ENCODE results near the gene TNFRSF12A. TPM values are rescaled to one million over a fixed set of nuclear protein-coding genes. Genes with fewer than 3 reads are reported as not detected.

The TNFRSF12A gene
- total RNA-seq, 1 donor from 2014 or later = 0.47 TPM

GRCh38 chr16:3028716-3029319, 8.7 kb downstream of the TNFRSF12A start:
- ChIA-PET CTCF (interaction anchor here (0.5 to 9.0 kb wide), 13 partner anchors 8 to 154 kb away, joined by 3 to 87 read pairs (median 4); partner anchors contain the start of genes TNFRSF12A and ZNF213), POLR2A (interaction anchor here (0.6 to 2.4 kb wide), 11 partner anchors 9 to 348 kb away, joined by 3 to 23 read pairs (median 4); partner anchors contain the start of genes TNFRSF12A and ZNF213)
- Mint-ChIP-seq H3K27ac (no peak overlapping the region), H3K36me3 (ENCODE audit: low read depth) (peaks cover 21% of the 10 kb centered on the region), H3K27me3 (peaks cover 31% of the 10 kb centered on the region), H3K4me3 (no peak overlapping the region), H3K4me1 (peaks cover 19% of the 10 kb centered on the region), H3K9me3 (no peaks in the 10 kb centered on the region)
- intact Hi-C loops (cut with micrococcal nuclease) = loop anchor here (1.0 to 2.0 kb wide), 2 partner anchors 26 to 30 kb away; no protein-coding TSS in a partner anchor
- no peak for DNase-seq
- TF ChIP-seq CTCF (IDR thresholded peaks at IDR 0.05) = no peak
- ATAC-seq (ENCODE audit: low read depth) = no peak

DNA sequence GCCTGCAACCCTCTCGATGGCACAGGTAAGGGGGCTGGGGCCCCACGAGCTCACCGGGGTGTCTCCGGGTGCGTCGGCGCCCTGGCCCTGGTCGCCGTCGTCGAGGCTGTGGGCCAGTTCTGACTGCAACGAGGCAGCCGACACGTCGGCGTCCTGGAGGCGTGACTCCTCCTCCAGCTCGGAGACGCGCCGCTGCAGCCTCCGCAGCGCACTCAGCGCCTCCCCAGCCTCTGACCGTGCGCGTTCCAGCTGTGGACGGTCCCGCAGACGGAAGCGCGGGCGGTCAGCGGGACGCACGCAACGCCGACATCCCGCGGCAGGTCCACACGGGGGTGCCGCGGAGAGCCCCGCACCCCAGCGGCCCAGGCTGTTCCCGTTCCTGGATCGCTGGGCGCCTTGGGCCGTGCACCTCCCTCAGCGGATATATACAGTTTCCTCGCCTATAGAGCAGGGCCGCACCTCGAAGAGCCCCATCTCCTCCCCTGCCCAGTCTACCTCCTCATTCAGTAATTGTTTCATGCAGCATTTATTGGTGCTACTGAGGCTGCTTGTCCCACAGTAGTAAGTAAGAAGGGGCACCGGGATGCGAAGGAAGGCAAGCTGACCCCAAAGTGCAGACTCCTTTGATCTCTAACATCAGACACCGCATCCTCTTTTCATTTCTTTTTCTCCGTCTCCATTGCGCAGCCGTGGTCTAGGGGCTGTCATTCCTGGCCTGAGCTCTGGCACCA, 9.5 kb downstream of the TNFRSF12A start:
- POLR2A ChIA-PET = interaction anchor here (0.6 to 2.4 kb wide), 5 partner anchors 22 to 336 kb away, joined by 3 to 23 read pairs (median 3); partner anchors contain the start of gene ZNF213
- ATAC-seq (ENCODE audit: low read depth) (no peak), DNase-seq (no peak)
- H3K36me3 Mint-ChIP-seq (ENCODE audit: low read depth) = peaks cover 16% of the 10 kb centered on the region
- no peaks in the 10 kb centered on the region for H3K9me3 Mint-ChIP-seq
- CTCF ChIA-PET = interaction anchor here (1.6 to 9.0 kb wide), 5 partner anchors 10 to 138 kb away, joined by 4 to 87 read pairs (median 38); partner anchors contain the start of genes TNFRSF12A and ZNF213
- no peak overlapping the region for H3K4me3 Mint-ChIP-seq
- H3K4me1 Mint-ChIP-seq = peaks cover 13% of the 10 kb centered on the region
- peaks cover 36% of the 10 kb centered on the region for H3K27me3 Mint-ChIP-seq
- intact Hi-C loops (cut with micrococcal nuclease) = loop anchor here (2.0 kb wide), 2 partner anchors 17 to 29 kb away; partner anchors contain the start of gene MMP25
- no peak for TF ChIP-seq CTCF (IDR thresholded peaks at IDR 0.05)
- no peak overlapping the region for H3K27ac Mint-ChIP-seq

DNA sequence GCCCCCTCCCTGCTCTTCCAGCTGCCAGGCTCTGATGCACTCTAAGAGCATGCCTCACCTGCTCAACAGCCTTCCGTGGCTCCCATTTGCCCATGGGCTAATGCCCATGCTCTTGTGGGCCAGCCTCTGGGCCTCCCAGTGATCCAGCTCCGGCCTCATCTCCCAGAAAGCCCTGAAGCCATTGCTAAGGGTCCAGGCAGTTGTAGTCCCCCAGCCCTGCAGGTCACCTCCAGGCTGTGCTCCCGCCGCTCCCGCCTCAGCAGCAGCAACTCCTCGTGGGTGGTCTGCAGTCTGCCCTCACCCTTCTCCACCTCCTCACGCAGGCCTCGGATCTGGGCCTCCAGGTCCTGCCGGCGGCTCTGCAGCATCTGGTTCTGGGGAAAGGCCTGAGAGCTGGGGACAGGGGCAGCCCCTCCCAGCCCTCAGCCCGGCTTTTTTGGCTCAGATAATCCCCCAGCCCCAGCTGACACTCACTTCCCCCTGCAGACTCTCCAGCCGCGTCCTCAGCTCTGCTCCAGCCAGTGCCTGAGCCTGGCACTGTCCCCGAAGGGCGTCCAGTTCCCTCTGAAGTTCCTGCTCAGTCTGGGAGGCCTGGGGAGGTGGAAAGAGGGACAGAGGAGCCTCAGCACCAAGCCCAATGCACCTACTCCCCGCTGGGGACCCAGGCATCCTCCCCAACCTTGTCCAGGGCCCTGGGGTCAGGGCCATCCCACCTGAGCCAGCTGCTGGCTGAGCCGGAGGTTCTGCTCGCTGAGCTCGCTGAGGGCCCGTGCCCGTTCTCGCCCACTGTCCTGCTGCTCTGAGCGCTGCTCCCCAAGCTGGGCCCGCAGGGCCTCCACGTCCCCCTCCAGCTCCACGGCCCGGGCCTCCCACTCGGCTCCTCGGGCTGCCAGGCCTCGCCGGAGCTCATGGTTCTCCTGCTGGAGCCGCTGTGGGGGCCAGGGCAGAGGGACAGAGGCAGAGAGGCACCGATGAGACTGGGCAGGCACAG, 10.3 kb downstream of the TNFRSF12A start:
- no peak overlapping the region for H3K27ac Mint-ChIP-seq
- DNase-seq = no peak
- ATAC-seq (ENCODE audit: low read depth) = no peak
- TF ChIP-seq CTCF (IDR thresholded peaks at IDR 0.05) = no peak
- peaks cover 14% of the 10 kb centered on the region for H3K4me1 Mint-ChIP-seq
- peaks cover 16% of the 10 kb centered on the region for H3K36me3 Mint-ChIP-seq (ENCODE audit: low read depth)
- ChIA-PET CTCF (interaction anchor here (1.3 to 9.0 kb wide), 8 partner anchors 11 to 137 kb away, joined by 3 to 87 read pairs (median 6); partner anchors contain the start of genes TNFRSF12A and ZNF213), POLR2A (interaction anchor here (0.6 to 2.4 kb wide), 6 partner anchors 8 to 1943 kb away, joined by 3 to 23 read pairs (median 6); partner anchors contain the start of genes HCFC1R1 and ZNF213)
- no peaks in the 10 kb centered on the region for H3K9me3 Mint-ChIP-seq
- intact Hi-C loops (cut with micrococcal nuclease) = loop anchor here (1.0 to 2.0 kb wide), 3 partner anchors 16 to 136 kb away; partner anchors contain the start of gene MMP25
- peaks cover 41% of the 10 kb centered on the region for H3K27me3 Mint-ChIP-seq
- H3K4me3 Mint-ChIP-seq = no peak overlapping the region

GRCh38 chr16:3032624-3033023, 12.5 kb downstream of the TNFRSF12A start:
- ChIA-PET CTCF (interaction anchor here (1.1 to 9.0 kb wide), 5 partner anchors 8 to 98 kb away, joined by 3 to 87 read pairs (median 3); partner anchors contain the start of gene ZNF213), POLR2A (interaction anchor here (0.9 kb wide), 1 partner anchor 105 kb away, joined by 5 read pairs; no protein-coding TSS in a partner anchor)
- DNase-seq = no peak
- peaks cover 23% of the 10 kb centered on the region for H3K4me1 Mint-ChIP-seq
- H3K9me3 Mint-ChIP-seq = no peaks in the 10 kb centered on the region
- intact Hi-C loops (cut with micrococcal nuclease) = no loop called here
- no peak for ATAC-seq (ENCODE audit: low read depth)
- no peak overlapping the region for H3K27ac Mint-ChIP-seq
- TF ChIP-seq CTCF (IDR thresholded peaks at IDR 0.05) = no peak
- no peaks in the 10 kb centered on the region for H3K36me3 Mint-ChIP-seq (ENCODE audit: low read depth)
- H3K4me3 Mint-ChIP-seq = no peak overlapping the region
- peaks cover 52% of the 10 kb centered on the region for H3K27me3 Mint-ChIP-seq

All from activated B cell treated with CpG ODN at 0.5 μM for 24 hours (primary cell).